HepG2 (cell line): ENCODE data around the gene ZNF554. TPM values are rescaled to one million over a fixed set of nuclear protein-coding genes. Genes with fewer than 3 reads are reported as not detected.

Experiments used
- CENPT ChIP-seq: sonication (generic); formaldehyde crosslinking; IDR thresholded peaks from 2 replicates; pipeline ENCODE4 v1.8.0; 2022; ENCODE audit warnings: low read depth, mild to moderate bottlenecking, moderate library complexity, missing genetic modification reagents
- GATAD2A ChIP-seq: IDR thresholded peaks from 2 replicates; pipeline ENCODE4 v1.6.1; 2016
- RFX3 ChIP-seq: IDR thresholded peaks from 2 replicates; pipeline ENCODE4 v1.6.1; 2016; ENCODE audit warnings: missing biosample characterization, missing genetic modification reagents
- ZNF136 ChIP-seq: sonication (generic); formaldehyde crosslinking; IDR thresholded peaks from 2 replicates; pipeline ENCODE4 v1.8.1; 2022; ENCODE audit warnings: low read depth, mild to moderate bottlenecking, moderate library complexity, missing genetic modification reagents
- ZNF274 ChIP-seq: sonication (generic); formaldehyde crosslinking; IDR thresholded peaks from 2 replicates; pipeline ENCODE4 v1.5.1; 2020; ENCODE audit warnings: mild to moderate bottlenecking, missing genetic modification reagents
- ZNF282 ChIP-seq: fragments of 450-650 bp; IDR thresholded peaks from 2 replicates; pipeline ENCODE4 v1.6.1; 2018; ENCODE audit not compliant: partially characterized antibody
- ZNF350 ChIP-seq: sonication (generic); formaldehyde crosslinking; IDR thresholded peaks from 2 replicates; pipeline ENCODE4 v1.4.0; 2020; ENCODE audit warnings: mild to moderate bottlenecking, low read depth, missing genetic modification reagents, borderline replicate concordance
- ZNF382 ChIP-seq: sonication (generic); formaldehyde crosslinking; IDR thresholded peaks from 2 replicates; pipeline ENCODE4 v1.5.0; 2020; ENCODE audit warnings: missing genetic modification reagents, mild to moderate bottlenecking, borderline replicate concordance
- ZNF556 ChIP-seq: sonication (generic); formaldehyde crosslinking; IDR thresholded peaks from 2 replicates; pipeline ENCODE4 v1.4.0; 2020; ENCODE audit warnings: mild to moderate bottlenecking, missing genetic modification reagents, borderline replicate concordance
- ZNF564 ChIP-seq: sonication (generic); formaldehyde crosslinking; IDR thresholded peaks from 2 replicates; pipeline ENCODE4 v1.8.1; 2023; ENCODE audit warnings: mild to moderate bottlenecking, missing genetic modification reagents
- ZNF615 ChIP-seq: sonication (generic); formaldehyde crosslinking; IDR thresholded peaks from 2 replicates; pipeline ENCODE4 v1.5.0; 2020; ENCODE audit warnings: mild to moderate bottlenecking, missing genetic modification reagents, borderline replicate concordance
- ZNF766 ChIP-seq: sonication (generic); formaldehyde crosslinking; IDR thresholded peaks from 2 replicates; pipeline ENCODE4 v1.5.0; 2020; ENCODE audit warnings: missing genetic modification reagents, borderline replicate concordance
- ZNF788 ChIP-seq: sonication (generic); formaldehyde crosslinking; IDR thresholded peaks from 2 replicates; pipeline ENCODE4 v1.5.0; 2020; ENCODE audit warnings: mild to moderate bottlenecking, missing genetic modification reagents, borderline replicate concordance
- ZNF883 ChIP-seq: sonication (generic); formaldehyde crosslinking; IDR thresholded peaks from 2 replicates; pipeline ENCODE4 v1.5.1; 2020; ENCODE audit warnings: mild to moderate bottlenecking, missing genetic modification reagents; ENCODE audit errors: not compliant biosample characterization
- ZSCAN21 ChIP-seq: sonication (generic); formaldehyde crosslinking; IDR thresholded peaks from 2 replicates; pipeline ENCODE4 v1.8.0; 2022; ENCODE audit warnings: mild to moderate bottlenecking, missing genetic modification reagents, moderate library complexity, borderline replicate concordance
- polyA plus RNA-seq, 8 experiments: library from polyadenylated mRNA; depleted of rRNA in 3 of 8; stranded (reverse) in 7 of 8; unstranded in 1 of 8; fragments of >200 nt; fragmentation: Illumina TruSeq in 4 of 8; extraction: Trizol in 4 of 8; gene quantifications; 2 replicates each; pipeline versions ENCODE4 v1.2.1 to v1.2.3, GENCODE V29; 2011 to 2016; ENCODE audit warnings: low read depth in 4 of 8, missing spikeins in 1 of 8, mixed read lengths in 1 of 8; ENCODE audit not compliant: insufficient read depth in 1 of 8
- total RNA-seq, 5 experiments: library from RNA; depleted of rRNA; stranded (reverse); fragments of >200 nt; fragmentation: Illumina TruSeq; extraction: Trizol; gene quantifications; 2 replicates each; pipeline ENCODE4 v1.2.3, GENCODE V29; 2016; ENCODE audit warnings: low read depth in 1 of 5
- TF ChIP-seq, protein P1 (sequence below): sonication (generic); formaldehyde crosslinking; IDR thresholded peaks from 2 replicates; pipeline ENCODE4 v1.9.0; 2021; ENCODE audit warnings: missing genetic modification reagents, mild to moderate bottlenecking, borderline replicate concordance
- TF ChIP-seq, protein P2 (sequence below): sonication (generic); formaldehyde crosslinking; IDR thresholded peaks from 2 replicates; pipeline ENCODE4 v1.4.0; 2020; ENCODE audit warnings: missing genetic modification reagents
- TF ChIP-seq, protein P3 (sequence below): sonication (generic); formaldehyde crosslinking; IDR thresholded peaks from 2 replicates; pipeline ENCODE4 v1.8.0; 2022; ENCODE audit warnings: missing genetic modification reagents, mild to moderate bottlenecking, inconsistent platforms, borderline replicate concordance

Gene ZNF554
- total and polyA plus RNA-seq, 2 of the 13 experiments (the other 11 are each of a cell fraction or from before 2014, with no cell fraction given) = 2.2 to 2.7 TPM

DNA sequence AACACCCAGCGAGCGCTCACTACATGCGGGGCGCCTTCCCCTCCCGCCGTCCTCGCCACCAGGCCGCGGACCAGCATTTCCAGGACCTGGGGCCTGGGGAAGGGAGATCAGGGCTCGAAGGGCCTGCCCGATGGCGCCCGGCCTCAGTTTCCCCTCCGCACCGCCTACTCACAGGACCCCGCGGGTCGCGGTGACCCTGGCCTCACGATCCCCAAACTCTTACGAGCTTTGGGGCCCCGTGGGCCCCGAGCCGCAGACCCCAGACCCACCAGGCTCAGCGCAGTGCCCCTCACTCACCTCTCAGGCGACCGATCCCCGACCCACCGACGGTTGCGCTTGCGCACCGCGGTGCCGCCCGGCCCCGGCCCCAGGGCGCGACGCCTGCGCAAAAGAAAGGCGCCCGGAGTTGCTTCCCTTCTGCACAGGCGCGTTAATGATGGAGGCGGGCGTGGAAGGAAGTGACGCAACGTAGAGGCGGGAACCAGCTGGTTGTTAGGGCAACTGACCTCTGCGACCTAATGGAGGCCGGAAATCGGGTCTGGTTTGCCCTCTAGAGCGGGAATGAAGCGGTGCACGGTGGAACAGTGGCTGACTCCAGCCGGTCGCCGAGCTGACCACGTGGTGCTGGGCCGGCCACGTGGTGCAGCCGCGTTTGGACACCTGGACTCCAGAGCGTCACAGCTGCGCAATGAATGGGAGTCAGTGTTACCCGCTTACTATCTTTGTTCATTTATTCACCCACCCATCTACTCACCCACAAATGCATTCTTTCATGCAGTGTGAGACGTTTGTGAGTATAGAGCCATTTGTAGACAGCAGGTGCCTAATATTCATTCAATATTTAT, 36.5 kb upstream of the ZNF554 start, which contains the start of gene SGTA (continued):
- TF ChIP-seq ZNF274 (CRISPR knock-in tag) (peak; percentile 93), ZNF382 (CRISPR knock-in tag) (no peak), ZSCAN21 (peak; percentile 95), CENPT (CRISPR knock-in tag) (peak; percentile 97), ZNF564 (peak; percentile 95), ZNF282 (no peak), ZNF136 (CRISPR knock-in tag) (peak; percentile 97), ZNF883 (CRISPR knock-in tag) (peak; percentile 98), ZNF615 (CRISPR knock-in tag) (peak; percentile 78; the same call in 1 of the 2 replicates), ZNF788 (CRISPR knock-in tag) (peak; percentile 92; the same call in 1 of the 2 replicates), RFX3 (CRISPR knock-in tag) (peak; percentile 95), ZNF556 (peak; percentile 83; the same call in 1 of the 2 replicates), GATAD2A (peak; percentile 83), ZNF350 (peak; percentile 92), ZNF766 (peak; percentile 99)
- TF ChIP-seq, protein P1, sequence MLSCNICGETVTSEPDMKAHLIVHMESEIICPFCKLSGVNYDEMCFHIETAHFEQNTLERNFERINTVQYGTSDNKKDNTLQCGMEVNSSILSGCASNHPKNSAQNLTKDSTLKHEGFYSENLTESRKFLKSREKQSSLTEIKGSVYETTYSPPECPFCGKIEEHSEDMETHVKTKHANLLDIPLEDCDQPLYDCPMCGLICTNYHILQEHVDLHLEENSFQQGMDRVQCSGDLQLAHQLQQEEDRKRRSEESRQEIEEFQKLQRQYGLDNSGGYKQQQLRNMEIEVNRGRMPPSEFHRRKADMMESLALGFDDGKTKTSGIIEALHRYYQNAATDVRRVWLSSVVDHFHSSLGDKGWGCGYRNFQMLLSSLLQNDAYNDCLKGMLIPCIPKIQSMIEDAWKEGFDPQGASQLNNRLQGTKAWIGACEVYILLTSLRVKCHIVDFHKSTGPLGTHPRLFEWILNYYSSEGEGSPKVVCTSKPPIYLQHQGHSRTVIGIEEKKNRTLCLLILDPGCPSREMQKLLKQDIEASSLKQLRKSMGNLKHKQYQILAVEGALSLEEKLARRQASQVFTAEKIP (CRISPR knock-in tag) = no peak
- TF ChIP-seq, protein P2, sequence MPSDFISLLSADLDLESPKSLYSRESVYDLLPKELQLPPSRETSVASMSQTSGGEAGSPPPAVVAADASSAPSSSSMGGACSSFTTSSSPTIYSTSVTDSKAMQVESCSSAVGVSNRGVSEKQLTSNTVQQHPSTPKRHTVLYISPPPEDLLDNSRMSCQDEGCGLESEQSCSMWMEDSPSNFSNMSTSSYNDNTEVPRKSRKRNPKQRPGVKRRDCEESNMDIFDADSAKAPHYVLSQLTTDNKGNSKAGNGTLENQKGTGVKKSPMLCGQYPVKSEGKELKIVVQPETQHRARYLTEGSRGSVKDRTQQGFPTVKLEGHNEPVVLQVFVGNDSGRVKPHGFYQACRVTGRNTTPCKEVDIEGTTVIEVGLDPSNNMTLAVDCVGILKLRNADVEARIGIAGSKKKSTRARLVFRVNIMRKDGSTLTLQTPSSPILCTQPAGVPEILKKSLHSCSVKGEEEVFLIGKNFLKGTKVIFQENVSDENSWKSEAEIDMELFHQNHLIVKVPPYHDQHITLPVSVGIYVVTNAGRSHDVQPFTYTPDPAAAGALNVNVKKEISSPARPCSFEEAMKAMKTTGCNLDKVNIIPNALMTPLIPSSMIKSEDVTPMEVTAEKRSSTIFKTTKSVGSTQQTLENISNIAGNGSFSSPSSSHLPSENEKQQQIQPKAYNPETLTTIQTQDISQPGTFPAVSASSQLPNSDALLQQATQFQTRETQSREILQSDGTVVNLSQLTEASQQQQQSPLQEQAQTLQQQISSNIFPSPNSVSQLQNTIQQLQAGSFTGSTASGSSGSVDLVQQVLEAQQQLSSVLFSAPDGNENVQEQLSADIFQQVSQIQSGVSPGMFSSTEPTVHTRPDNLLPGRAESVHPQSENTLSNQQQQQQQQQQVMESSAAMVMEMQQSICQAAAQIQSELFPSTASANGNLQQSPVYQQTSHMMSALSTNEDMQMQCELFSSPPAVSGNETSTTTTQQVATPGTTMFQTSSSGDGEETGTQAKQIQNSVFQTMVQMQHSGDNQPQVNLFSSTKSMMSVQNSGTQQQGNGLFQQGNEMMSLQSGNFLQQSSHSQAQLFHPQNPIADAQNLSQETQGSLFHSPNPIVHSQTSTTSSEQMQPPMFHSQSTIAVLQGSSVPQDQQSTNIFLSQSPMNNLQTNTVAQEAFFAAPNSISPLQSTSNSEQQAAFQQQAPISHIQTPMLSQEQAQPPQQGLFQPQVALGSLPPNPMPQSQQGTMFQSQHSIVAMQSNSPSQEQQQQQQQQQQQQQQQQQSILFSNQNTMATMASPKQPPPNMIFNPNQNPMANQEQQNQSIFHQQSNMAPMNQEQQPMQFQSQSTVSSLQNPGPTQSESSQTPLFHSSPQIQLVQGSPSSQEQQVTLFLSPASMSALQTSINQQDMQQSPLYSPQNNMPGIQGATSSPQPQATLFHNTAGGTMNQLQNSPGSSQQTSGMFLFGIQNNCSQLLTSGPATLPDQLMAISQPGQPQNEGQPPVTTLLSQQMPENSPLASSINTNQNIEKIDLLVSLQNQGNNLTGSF (CRISPR knock-in tag) = peak; percentile 97
- TF ChIP-seq, protein P3, sequence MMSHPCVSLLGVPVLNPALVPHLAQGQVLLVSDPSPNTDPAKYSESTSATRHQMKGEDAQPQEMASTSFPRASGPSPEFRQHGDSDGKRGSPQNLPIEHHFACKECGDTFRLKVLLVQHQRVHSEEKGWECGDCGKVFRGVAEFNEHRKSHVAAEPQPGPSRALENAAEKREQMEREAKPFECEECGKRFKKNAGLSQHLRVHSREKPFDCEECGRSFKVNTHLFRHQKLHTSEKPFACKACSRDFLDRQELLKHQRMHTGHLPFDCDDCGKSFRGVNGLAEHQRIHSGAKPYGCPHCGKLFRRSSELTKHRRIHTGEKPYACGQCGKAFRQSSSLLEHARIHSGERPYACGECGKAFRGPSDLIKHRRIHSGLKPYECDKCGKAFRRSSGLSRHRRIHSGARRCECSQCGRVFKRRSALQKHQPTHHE = peak; percentile 71; the same call in 1 of the 2 replicates
